SK-N-SH treated with all-trans-retinoic acid at 6 μM for 48 hours (cell line): ENCODE results near the gene NFIA.

Experiments used
- ATAC-seq: fragments of 200-7000 bp; cut with Tn5 transposase; 3 replicates; pipeline ENCODE4 v1.9.1; 2020; ENCODE audit warnings: mild to moderate bottlenecking, moderate library complexity
- ARNTL ChIP-seq: fragments of 450-650 bp; formaldehyde crosslinking; IDR thresholded peaks from 2 replicates; pipeline ENCODE4 v1.5.0; 2020; ENCODE audit warnings: low read depth, mild to moderate bottlenecking, moderate library complexity, borderline replicate concordance
- BACH2 ChIP-seq: fragments of 250-450 bp; sonication (Bioruptor Pico); IDR thresholded peaks from 2 replicates; pipeline ENCODE4 v1.9.0; 2021; ENCODE audit warnings: mild to moderate bottlenecking, borderline replicate concordance
- CREB5 ChIP-seq: fragments of 250-450 bp; sonication (Bioruptor Pico); IDR thresholded peaks from 2 replicates; pipeline ENCODE4 v1.5.1; 2020; ENCODE audit warnings: low read depth, mild to moderate bottlenecking, moderate library complexity
- CSDC2 ChIP-seq: fragments of 250-450 bp; sonication (Bioruptor Pico); IDR thresholded peaks from 2 replicates; pipeline ENCODE4 v1.5.0; 2020; ENCODE audit warnings: mild to moderate bottlenecking, moderate library complexity
- GLIS3 ChIP-seq: fragments of 250-450 bp; sonication (Bioruptor Pico); IDR thresholded peaks from 2 replicates; pipeline ENCODE4 v1.5.0; 2020; ENCODE audit warnings: mild to moderate bottlenecking, moderate library complexity
- ISL1 ChIP-seq: fragments of 250-450 bp; sonication (Bioruptor Pico); IDR thresholded peaks from 2 replicates; pipeline ENCODE4 v2.1.2; 2022; ENCODE audit warnings: mild to moderate bottlenecking, moderate library complexity
- OSR1 ChIP-seq: fragments of 250-450 bp; sonication (Bioruptor Pico); IDR thresholded peaks from 2 replicates; pipeline ENCODE4 v1.8.0; 2022; ENCODE audit warnings: moderate library complexity, mild to moderate bottlenecking, inconsistent platforms
- POU6F1 ChIP-seq: fragments of 250-450 bp; sonication (Bioruptor Pico); IDR thresholded peaks from 2 replicates; pipeline ENCODE4 v1.8.0; 2021; ENCODE audit warnings: low read depth, mild to moderate bottlenecking, moderate library complexity, borderline replicate concordance
- PPARA ChIP-seq: fragments of 250-450 bp; sonication (Bioruptor Pico); IDR thresholded peaks from 2 replicates; pipeline ENCODE4 v1.5.0; 2020; ENCODE audit warnings: mild to moderate bottlenecking, borderline replicate concordance
- SNAI2 ChIP-seq: fragments of 250-450 bp; sonication (Bioruptor Pico); IDR thresholded peaks from 2 replicates; pipeline ENCODE4 v1.5.0; 2020; ENCODE audit warnings: mild to moderate bottlenecking, moderate library complexity
- TCF4 ChIP-seq: fragments of 250-450 bp; sonication (Bioruptor Pico); IDR thresholded peaks from 2 replicates; pipeline ENCODE4 v1.8.0; 2021; ENCODE audit warnings: mild to moderate bottlenecking, moderate library complexity, borderline replicate concordance
- TSHZ2 ChIP-seq: fragments of 250-450 bp; sonication (Bioruptor Pico); IDR thresholded peaks from 2 replicates; pipeline ENCODE4 v1.5.0; 2020; ENCODE audit warnings: mild to moderate bottlenecking, moderate library complexity
- ZFP3 ChIP-seq: fragments of 250-450 bp; sonication (Bioruptor Pico); IDR thresholded peaks from 2 replicates; pipeline ENCODE4 v1.5.0; 2020; ENCODE audit warnings: mild to moderate bottlenecking, moderate library complexity
- ZFP30 ChIP-seq: fragments of 450-650 bp; formaldehyde crosslinking; IDR thresholded peaks from 2 replicates; pipeline ENCODE4 v1.5.0; 2022; ENCODE audit warnings: mild to moderate bottlenecking, moderate library complexity
- ZNF565 ChIP-seq: fragments of 450-650 bp; formaldehyde crosslinking; conservative IDR thresholded peaks from 2 replicates; pipeline ENCODE4 v1.5.0; 2020; ENCODE audit warnings: low read depth, mild to moderate bottlenecking, moderate library complexity
- ZNF70 ChIP-seq: fragments of 450-650 bp; formaldehyde crosslinking; IDR thresholded peaks from 2 replicates; pipeline ENCODE4 v1.5.0; 2020; ENCODE audit warnings: mild to moderate bottlenecking, moderate library complexity
- ZNF8 ChIP-seq: fragments of 450-650 bp; formaldehyde crosslinking; IDR thresholded peaks from 2 replicates; pipeline ENCODE4 v1.5.0; 2020; ENCODE audit warnings: mild to moderate bottlenecking, moderate library complexity
- TF ChIP-seq, protein P1 (sequence below): fragments of 250-450 bp; sonication (Bioruptor Pico); IDR thresholded peaks from 2 replicates; pipeline ENCODE4 v1.8.0; 2020; ENCODE audit warnings: mild to moderate bottlenecking, moderate library complexity, borderline replicate concordance
- TF ChIP-seq, protein P2 (sequence below): fragments of 250-450 bp; sonication (Bioruptor Pico); IDR thresholded peaks from 2 replicates; pipeline ENCODE4 v1.5.1; 2021; ENCODE audit warnings: mild to moderate bottlenecking, moderate library complexity

NFIA gene

GRCh38 chr1:61322769-61323168 lies 240.4 kb downstream of the NFIA start (continued):
- TF ChIP-seq POU6F1 (CRISPR knock-in tag) = no peak
- TF ChIP-seq, protein P1, sequence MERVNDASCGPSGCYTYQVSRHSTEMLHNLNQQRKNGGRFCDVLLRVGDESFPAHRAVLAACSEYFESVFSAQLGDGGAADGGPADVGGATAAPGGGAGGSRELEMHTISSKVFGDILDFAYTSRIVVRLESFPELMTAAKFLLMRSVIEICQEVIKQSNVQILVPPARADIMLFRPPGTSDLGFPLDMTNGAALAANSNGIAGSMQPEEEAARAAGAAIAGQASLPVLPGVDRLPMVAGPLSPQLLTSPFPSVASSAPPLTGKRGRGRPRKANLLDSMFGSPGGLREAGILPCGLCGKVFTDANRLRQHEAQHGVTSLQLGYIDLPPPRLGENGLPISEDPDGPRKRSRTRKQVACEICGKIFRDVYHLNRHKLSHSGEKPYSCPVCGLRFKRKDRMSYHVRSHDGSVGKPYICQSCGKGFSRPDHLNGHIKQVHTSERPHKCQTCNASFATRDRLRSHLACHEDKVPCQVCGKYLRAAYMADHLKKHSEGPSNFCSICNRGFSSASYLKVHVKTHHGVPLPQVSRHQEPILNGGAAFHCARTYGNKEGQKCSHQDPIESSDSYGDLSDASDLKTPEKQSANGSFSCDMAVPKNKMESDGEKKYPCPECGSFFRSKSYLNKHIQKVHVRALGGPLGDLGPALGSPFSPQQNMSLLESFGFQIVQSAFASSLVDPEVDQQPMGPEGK (CRISPR knock-in tag) = no peak

GRCh38 chr1:61323681-61324328 lies 241.4 kb downstream of the NFIA start:
- TF ChIP-seq, protein P2, sequence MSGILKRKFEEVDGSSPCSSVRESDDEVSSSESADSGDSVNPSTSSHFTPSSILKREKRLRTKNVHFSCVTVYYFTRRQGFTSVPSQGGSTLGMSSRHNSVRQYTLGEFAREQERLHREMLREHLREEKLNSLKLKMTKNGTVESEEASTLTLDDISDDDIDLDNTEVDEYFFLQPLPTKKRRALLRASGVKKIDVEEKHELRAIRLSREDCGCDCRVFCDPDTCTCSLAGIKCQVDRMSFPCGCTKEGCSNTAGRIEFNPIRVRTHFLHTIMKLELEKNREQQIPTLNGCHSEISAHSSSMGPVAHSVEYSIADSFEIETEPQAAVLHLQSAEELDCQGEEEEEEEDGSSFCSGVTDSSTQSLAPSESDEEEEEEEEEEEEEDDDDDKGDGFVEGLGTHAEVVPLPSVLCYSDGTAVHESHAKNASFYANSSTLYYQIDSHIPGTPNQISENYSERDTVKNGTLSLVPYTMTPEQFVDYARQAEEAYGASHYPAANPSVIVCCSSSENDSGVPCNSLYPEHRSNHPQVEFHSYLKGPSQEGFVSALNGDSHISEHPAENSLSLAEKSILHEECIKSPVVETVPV (CRISPR knock-in tag) = no peak
- TF ChIP-seq CSDC2 (CRISPR knock-in tag) = no peak
- TF ChIP-seq POU6F1 (CRISPR knock-in tag) = no peak
- no peak for TF ChIP-seq PPARA (CRISPR knock-in tag)
- no peak for TF ChIP-seq OSR1 (CRISPR knock-in tag)
- no peak for TF ChIP-seq ZNF8 (CRISPR knock-in tag)
- no peak for TF ChIP-seq ARNTL
- TF ChIP-seq ZFP30 (CRISPR knock-in tag) = no peak
- TF ChIP-seq BACH2 (CRISPR knock-in tag) = no peak
- TF ChIP-seq GLIS3 = no peak
- TF ChIP-seq ZNF565 (CRISPR knock-in tag) = no peak
- no peak for ATAC-seq

GRCh38 chr1:61326713-61327112 lies 244.4 kb downstream of the NFIA start:
- no peak for ATAC-seq

More at GRCh38 chr1:61326713-61327112, 244.4 kb downstream of the NFIA start:
- TF ChIP-seq TSHZ2 (no peak), CREB5 (no peak), ZFP30 (CRISPR knock-in tag) (no peak), ZNF70 (CRISPR knock-in tag) (no peak), BACH2 (CRISPR knock-in tag) (no peak), ZFP3 (no peak), PPARA (CRISPR knock-in tag) (no peak), TCF4 (no peak), ZNF8 (CRISPR knock-in tag) (no peak), SNAI2 (CRISPR knock-in tag) (no peak), ISL1 (no peak), OSR1 (CRISPR knock-in tag) (no peak), ZNF565 (CRISPR knock-in tag) (no peak), GLIS3 (no peak), CSDC2 (CRISPR knock-in tag) (no peak)
- TF ChIP-seq, protein P2 (CRISPR knock-in tag) = no peak
